ENCODE results near the gene CTF1.
A peak's percentile ranks its signal among the peaks of the same experiment; 100 is the strongest.
"Not testable (repeated sequence)": the region's sequence is repeated elsewhere in the genome, so short reads cannot be mapped to it uniquely, and the experiment has no call there.

CTF1 gene

DNA sequence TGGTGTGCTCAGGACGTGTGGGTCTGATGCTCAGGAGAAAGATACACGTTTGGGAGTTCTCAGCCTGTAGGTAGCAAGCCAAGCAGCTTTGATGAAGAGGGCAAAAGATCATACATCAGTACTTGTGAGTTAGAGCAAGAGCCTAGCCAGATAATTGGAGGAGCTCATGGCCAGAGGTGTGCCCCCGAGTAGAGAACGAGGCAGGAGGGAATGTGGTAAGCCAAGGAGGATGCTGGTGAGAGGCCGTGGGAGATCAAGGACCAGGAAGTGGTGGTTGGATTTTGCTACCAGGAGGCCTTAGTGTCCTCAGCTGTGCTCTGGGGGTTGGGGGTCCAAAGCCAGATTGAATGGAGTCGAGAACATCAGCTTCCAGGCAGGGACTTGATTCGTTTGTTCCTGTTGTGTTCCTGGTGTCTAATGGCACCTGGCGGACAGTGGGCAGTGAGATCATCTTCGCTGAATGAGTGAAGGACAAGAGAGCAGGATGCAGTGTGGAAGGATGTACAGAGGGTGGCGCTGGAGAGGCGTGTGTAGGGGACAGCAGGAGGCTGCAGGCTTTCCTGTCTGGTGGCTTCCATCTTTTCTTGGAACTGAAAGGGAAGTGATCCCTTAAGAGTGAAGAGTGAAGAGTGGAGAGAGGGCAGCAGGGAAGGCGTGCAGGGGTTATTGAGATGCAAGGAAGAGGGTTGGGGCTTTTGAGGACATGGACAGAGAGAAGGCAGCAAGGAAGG, 38.6 kb downstream of the CTF1 start:
- peak; percentile 81 for DNase-seq

DNA sequence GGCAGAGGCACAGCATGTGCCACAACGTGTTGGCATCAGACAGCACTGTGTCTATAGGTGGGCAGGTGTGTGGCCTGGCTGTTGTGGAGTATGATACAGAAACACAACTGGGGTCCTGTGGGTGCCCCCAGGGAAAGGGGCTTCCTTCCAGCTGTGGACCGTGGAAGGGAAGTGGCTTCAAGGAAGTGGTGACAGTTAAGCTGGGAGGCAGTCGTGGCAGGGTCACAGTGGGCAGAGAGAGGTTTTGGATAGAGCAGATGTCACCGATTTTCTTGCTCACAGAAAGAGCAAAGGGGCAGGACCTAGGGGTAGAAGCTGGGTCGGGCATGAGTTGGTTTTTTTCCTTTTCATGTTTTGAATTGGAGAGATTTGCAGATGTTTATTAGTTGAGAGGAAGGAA, 41.3 kb downstream of the CTF1 start:
- peak; percentile 33 for DNase-seq

DNA sequence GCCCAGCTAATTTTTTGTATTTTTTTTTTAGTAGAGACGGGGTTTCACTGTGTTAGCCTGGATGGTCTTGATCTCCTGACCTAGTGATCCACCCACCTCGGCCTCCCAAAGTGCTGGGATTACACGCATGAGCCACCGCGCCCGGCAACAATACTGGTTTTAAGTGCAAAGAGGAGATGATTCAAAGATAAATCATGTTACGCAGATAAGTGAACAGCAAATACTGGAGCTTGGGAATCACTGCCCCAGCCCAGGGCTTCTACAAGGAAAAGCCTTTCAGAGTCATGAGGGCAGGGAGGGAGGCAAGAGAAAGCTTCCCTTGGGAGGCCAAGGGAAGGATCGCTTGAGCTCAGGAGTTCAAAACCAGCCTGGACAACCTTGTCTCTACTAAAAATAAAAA, 43.2 kb downstream of the CTF1 start:
- not testable (repeated sequence) for DNase-seq

DNA sequence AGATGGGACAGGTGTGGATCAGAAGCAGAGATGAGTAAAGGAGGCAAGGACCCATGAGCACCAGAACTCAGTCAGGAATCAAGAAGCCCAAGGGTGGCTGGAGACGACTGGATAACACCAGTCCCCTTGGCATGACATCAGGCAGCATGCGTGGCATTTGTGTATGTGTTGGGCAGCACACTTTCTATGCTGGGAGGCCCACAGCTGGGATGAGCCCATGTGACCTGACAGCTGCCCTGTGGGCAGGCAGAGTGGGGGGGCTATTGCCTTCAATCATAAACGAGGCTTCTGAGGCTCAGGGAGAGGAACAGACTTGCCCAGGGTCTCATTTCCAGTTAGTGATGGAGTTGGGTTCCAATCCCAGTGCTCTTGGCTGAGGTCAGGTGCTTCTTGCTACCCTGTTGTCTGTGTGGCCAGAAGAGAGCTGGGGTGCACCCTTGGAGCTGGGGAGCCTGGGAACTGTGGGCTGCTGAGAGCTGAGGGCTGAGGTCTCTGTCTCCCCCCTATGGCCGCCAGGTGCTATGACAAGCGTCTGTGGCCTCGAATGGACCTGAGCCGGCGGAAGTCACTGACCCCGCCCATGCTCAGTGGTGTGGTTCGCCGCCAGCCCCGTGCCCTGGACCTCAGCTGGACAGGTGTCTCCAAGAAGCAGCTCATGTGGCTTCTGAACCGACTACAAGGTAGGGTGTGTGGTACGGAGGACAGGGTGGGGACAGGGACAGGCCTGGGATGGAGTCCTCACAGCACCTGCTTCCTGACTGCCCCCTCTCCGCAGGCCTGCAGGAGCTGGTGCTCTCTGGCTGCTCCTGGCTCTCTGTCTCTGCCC, 45.4 kb downstream of the CTF1 start:
- peak; percentile 91 for DNase-seq

DNA sequence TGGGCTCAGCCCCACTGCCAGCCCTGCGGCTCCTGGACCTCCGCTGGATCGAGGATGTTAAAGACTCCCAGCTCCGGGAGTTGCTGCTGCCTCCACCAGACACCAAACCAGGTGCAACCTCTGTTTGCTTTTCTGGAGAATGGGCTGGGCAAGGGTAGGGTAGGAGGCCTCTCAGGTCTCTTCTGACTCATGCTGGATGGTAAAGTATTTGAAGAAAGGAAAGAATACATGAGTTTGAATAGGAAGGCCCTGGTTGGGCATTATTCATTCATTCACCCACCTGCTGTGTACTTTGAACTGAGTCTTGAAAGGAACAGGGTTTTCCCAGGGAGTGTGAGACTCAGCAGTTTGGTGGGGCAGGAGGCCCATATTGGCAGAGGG, 46.0 kb downstream of the CTF1 start:
- DNase-seq = no peak

DNA sequence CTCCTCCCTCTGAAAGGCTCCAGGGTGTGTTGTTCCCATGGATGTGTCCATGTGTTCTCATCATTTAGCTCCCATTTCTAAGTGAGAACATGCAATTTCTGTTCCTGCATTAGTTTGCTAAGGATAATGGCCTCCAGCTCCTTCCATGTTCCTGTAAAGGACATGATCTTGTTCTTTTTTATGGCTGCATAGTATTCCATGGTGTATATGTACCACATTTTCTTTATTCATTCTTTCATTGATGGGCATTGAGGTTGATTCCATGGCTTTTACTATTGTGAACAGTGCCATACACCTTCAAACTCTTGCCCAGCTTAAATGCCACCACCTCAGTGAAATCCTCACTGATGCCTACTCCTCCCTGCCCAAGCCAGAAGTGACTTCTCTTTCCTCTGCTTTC, 47.9 kb downstream of the CTF1 start:
- DNase-seq = no peak

DNA sequence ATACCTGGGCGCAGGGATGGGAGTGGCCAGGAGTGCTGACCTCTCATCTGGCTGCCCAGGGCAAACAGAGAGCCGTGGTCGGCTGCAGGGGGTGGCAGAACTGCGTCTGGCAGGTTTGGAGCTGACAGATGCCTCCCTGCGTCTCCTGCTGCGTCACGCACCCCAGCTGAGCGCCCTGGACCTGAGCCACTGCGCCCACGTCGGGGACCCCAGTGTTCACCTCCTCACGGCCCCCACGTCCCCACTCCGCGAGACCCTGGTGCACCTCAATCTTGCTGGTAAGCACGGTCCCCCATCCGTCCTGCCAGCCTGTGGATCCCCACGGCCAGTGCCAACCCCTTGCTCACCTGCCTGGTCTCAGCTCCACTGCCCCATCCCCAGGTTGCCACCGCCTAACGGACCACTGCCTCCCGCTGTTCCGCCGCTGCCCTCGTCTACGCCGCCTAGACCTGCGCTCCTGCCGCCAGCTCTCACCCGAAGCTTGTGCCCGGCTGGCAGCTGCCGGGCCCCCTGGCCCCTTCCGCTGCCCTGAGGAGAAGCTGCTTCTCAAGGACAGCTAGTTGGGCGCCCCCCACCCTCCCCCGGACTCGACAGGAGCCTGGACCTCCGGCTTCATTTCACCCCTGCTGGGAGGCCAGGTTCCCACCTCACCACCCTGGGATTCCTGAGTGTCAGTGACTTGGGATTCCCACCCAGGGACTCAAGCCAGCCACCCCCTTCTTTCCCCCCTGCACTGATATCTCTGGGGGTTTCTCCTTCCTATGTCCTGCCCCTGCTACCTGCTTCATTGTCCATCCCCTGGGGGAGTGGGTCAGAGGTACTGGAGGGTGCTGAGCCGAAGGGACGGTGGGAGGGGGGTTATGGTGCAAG, 50.5 kb downstream of the CTF1 start:
- no peak for DNase-seq

DNA sequence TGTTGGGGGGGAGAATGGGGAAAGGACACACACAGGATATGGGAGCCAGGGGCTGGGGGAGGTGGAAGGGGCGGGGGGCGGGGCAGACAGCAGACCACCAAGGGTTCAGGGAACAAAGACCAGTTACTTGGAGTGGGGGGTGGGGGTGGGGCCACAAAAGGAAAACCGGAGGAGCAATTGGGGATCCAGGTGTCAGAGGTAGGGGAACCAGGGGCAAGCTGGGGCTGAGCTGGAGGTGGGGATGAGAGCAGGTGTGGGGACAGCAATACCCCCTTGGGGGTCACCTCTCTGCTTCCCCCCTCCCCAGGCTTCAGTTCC, 51.1 kb downstream of the CTF1 start:
- no peak for DNase-seq

DNA sequence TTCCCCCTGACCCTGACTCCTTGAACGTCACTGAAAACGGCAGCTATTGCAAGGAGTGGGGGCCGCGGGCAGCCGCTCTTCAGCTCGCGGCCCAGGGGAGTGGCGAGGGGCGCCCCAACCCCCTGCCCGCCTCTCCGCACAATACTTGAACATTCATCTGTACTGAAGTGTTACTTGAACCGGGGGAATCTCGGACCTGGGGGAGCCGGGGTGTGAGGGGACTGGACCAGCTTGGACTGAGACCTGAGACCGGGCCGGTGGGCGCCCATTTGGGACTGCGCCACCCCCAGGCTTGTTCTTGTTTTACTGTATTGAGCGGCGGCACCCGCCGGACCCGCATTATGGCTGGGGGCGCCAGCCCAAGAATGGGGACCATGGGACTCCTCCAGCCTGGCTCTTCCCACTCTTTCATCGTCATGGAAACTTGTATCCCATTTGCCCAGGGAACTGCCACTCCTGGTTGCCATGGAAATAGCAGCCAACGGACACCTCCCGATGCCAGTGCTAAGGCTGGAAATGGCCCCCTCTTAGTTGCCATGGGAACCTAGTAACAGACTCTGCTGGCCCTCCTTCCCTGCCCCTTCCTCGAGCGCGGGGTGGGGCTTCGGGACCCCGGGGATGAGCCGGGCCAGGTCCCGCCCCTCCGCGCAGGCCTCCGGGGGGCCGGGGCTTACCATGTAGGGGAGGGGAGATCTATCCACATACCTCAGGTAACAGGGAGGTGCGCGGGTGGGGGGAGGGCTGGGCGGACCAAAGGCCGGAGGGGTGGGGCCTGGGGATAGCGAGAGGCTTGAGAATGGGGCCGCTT, 51.6 kb downstream of the CTF1 start:
- DNase-seq = peak; percentile 87

DNA sequence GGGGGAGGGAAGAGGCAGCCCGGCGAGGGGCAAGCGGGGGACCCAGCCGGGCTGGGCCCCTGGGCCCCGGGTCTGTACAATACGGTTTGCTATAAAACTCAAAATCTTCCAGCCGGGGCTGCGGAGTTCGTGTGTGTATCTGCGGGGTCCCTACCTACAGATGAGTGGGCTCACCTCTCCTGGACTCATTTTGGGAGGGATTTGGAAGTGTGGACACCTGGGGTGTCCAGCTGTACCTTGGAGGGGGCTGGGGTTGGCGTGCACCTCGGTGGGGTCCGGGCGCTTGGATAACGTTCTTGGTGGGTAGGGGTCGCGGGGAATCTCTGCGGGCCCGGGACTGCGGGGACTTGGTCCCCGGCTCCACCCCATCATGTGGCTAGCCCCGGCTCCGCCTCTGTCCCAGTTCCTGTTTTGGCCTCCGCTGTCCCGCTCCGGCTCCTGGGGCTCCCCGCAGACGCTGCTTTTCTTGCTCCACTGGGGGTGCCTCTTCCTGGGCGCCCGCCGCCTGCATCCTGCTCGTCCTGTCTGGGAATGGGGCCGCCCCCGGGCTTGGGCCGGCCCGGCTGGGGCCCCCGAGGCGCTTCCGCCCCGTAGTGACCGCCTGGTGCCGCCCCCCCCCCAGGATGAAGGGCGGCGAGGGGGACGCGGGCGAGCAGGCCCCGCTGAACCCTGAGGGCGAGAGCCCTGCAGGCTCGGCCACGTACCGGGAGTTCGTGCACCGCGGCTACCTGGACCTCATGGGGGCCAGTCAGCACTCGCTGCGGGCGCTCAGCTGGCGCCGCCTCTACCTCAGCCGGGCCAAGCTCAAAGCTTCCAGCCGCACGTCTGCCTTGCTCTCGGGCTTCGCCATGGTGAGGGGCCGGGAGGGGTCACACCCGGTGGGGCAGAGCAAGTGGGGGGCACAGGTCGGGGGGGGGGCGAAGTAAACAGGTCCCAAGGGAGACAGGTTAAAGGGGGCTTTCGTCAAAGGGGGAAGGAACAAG, 52.5 kb downstream of the CTF1 start, which contains the start of gene ORAI3:
Gene ORAI3 (plus strand): TSS at position 402 of the 983 bp plus-strand sequence. CDS start 222 bp downstream, at position 624.
- peak; percentile 92 for DNase-seq

DNA sequence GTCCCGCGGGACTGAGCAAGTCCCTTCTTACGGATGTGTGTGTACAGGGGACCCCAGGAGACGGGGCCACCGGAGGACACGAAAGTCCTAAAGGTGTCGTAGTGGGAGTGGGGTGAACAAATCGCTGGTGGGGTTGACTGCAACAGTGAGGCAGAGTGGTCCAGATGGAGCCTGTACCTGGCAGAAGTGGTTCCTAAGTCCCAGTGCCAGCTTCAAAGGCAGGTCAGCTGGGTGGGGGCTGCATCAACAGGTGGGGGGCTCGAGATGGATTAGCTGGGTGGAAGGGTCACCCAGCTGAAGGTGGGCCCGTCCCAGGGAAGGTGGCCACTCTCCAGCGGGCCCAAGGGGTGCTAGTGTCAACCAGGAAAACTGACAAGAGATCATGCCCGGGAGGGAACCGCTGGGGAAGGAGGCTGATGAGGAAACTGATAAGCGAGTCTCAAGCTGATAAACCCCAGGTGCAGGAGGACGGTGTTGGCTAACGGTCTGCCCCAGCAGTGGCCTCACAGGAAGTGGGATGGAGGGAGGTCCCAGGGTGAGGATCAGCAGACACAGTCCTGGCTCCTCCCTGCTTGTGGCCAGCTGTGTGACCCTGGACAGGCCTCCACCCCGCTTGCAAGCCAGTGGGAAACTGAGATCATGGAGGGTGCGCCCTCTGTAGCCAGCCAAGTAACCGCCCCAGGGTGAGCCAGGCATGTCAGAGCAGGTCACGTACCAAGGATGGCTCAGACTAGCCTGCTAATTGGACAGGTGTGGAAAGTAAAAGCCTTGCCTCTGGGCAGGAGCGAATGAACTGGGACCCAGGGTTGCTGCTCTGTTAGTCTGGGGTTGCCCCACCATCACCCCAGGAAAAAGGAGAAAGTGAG, 53.5 kb downstream of the CTF1 start:
- DNase-seq = peak; percentile 94

DNA sequence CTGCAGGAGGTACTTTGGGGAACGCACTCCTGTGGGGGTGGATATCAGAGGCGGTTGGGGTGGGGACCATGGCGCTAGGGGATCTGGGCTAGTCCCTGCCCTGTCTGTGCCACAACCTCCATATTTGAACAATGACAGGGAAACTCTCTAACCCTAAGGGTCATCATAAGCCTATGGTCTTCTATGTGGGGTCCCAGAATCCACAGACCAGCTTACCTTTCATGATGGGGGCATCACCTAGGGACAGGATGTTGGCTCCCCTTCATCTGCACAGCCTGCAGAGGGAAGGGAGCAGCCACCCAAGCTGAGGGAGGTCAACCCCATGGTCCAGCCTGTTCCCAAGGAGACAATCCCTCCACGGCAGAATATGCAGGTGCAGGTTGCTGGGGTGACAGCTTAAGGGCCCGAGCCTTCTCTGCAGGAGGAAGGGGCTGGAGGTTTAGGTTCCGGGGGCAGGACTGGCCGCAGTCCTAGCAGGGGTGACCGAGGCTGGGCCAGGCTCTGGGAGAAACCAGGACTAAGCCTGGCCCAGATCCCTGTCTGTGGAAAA, 54.2 kb downstream of the CTF1 start:
- no peak for DNase-seq

DNA sequence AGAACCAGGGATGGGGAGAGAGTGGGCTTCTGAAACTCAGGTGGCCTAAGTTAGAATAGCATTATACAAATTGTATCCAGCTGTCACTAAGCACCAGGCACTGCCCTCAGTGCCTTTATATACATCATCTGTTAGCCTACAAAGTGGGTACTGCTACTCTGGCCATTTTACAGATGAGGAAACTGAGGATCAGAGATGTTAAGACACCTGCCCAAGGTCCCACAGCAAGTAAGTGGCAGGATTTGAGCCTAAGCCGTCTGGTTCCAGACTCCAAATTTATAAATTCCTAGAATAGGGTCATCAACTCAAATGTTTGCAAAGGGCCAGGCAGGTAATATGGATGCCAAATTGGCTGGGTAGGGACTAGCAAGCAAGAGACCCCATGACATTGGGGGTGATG, 54.8 kb downstream of the CTF1 start:
- no peak for DNase-seq

DNA sequence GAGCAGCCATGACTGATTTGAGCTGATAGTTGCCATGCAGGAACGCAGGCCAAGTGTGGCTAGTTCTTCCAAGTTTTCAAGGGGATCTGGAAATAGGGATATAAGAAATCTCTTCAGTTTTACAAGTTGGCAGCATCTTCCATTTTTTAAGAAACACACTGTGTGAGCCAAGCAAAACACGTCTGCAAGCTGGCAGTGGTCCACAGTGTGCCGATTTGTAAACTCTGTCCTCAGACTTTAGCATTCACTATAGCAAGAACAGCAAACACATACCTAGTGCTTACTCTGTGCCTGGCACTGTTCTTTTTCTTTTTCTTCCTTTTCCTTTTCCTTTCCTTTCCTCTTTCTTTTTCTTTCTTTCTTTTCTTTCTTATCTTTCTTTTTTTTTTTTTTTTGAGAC, 55.3 kb downstream of the CTF1 start:
- DNase-seq = no peak

DNA sequence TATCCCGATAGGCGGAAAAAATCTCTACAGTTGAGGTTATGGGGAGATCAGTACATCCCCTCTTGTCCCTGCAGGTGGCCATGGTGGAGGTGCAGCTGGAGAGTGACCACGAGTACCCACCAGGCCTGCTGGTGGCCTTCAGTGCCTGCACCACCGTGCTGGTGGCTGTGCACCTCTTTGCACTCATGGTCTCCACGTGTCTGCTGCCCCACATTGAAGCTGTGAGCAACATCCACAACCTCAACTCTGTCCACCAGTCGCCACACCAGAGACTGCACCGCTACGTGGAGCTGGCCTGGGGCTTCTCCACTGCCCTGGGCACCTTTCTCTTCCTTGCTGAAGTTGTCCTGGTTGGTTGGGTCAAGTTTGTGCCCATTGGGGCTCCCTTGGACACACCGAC, 56.7 kb downstream of the CTF1 start:
- DNase-seq = no peak

Data from hematopoietic multipotent progenitor cell treated with erythropoietin and hydrocortisone succinate and interleukin-3 and kit ligand, for 4 days (in vitro differentiated cells).